GM18867 (cell line): Measurements from ENCODE around the gene ARMH1.

Experiments used
- ATAC-seq: cut with Tn5 transposase; IDR thresholded peaks from one replicate; pipeline ENCODE4 v1.9.1; 2021; ENCODE audit warnings: mild to moderate bottlenecking, moderate library complexity; ENCODE audit not compliant: unreplicated experiment

The ARMH1 gene

GRCh38 chr1:44674113-44675000 lies at the start of gene ARMH1, which contains the start of gene TMEM53:
TSS of gene ARMH1 (plus strand) at chr1:44674714. CDS start at chr1:44689698, 14,984 bp downstream.
TSS of gene TMEM53 (minus strand) at chr1:44674481. CDS start at chr1:44674391, 90 bp downstream.
- peak; percentile 93 for ATAC-seq

GRCh38 chr1:44625348-44625747 lies 49.2 kb upstream of the ARMH1 start:
- no peak for ATAC-seq

DNA sequence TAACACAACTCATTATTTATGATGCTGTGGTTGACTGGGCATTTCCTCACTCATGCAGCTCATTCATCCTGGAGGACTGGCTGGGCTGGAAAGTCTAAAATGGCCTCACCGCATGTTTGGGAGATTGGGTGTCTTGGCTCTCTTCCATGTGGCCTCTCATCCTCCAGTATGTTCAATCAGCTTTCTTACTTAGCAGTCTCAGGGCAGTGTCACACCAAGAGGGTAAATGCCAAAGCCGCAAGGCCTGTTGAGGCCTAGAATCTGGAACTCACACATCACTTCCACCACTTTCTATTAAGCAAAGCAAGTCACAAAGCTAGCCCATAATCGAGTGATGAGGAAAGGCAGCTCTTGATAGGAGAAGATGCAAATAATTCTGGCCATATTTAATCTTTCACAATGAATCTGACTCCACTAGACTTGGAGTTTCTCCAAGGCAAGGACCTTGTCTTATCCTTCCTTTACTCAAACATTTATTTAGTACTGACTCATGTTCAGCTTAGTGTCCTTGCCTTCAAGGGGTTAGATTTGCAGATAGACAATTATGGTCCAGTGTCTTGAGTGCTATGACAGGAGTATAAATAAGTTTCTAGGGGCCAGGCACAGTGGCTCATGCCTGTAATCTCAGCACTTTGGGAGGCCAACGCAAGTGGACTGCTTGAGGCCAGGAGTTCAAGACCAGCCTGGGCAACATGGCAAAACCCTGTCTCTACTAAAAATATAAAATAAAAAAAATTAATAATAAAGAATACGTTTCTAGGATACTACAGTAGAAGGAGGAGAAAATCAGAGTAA lies 45.4 kb upstream of the ARMH1 start:
- ATAC-seq = no peak

GRCh38 chr1:44630116-44630515 lies 44.4 kb upstream of the ARMH1 start:
- ATAC-seq = no peak

DNA sequence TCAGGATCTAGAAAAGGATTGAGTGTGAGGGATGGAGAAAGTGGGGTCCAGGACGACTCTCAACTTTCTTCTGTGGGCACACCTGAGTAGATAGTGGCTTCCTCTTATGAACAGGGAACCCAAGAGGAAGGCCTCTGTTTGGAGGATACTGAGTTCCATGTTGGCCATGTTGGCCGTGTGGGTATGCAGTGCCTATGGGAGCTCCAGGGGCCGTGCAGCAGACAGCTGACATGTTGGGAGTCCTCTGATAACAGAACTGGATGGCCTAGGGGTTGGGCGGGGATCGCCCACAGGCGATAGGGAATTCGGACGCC lies 43.2 kb upstream of the ARMH1 start:
- ATAC-seq = no peak

GRCh38 chr1:44631647-44632539 lies 42.6 kb upstream of the ARMH1 start:
- ATAC-seq = peak; percentile 68

DNA sequence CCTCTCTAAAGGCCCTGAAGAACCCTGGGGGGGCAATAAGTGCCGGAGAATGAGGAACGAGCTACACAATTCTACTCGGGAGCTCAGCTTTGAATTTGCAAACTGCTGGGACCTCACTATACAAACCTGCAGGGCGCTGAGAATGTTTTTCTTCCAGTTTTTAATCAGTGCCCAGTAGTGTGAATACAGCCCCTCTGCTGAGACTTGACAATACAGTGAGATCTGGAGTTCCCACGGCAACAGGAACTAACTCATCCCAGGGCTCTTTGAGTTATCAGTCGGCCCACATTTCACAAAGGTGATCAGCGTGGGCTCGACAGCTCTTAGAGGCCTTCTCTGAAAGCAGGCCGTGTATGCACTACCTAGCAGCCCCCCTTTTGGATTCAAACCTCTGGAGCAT lies 41.9 kb upstream of the ARMH1 start:
- ATAC-seq = no peak

GRCh38 chr1:44634606-44635189 lies 39.8 kb upstream of the ARMH1 start:
- no peak for ATAC-seq

DNA sequence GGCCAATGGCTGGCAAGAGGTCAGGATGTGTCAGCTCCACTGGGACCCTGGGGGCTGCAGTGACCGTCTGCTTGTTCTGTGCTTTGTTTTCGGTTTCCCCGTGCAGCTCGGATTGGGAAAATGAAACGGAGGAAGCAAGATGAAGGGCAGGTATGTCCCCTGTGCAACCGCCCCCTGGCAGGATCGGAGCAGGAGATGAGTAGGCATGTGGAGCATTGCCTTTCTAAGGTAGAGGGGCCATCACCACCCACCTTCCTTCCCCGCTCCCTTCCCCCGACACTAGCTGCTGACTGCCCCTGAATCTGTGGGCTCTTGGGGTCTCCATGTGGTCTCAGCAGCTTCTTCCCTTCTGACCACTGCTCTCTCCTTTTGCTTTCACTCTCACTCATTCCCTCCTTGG lies 39.1 kb upstream of the ARMH1 start:
- no peak for ATAC-seq

- ATAC-seq = no peak
Observed at GRCh38 chr1:44636083-44636687, 38.3 kb upstream of the ARMH1 start.

DNA sequence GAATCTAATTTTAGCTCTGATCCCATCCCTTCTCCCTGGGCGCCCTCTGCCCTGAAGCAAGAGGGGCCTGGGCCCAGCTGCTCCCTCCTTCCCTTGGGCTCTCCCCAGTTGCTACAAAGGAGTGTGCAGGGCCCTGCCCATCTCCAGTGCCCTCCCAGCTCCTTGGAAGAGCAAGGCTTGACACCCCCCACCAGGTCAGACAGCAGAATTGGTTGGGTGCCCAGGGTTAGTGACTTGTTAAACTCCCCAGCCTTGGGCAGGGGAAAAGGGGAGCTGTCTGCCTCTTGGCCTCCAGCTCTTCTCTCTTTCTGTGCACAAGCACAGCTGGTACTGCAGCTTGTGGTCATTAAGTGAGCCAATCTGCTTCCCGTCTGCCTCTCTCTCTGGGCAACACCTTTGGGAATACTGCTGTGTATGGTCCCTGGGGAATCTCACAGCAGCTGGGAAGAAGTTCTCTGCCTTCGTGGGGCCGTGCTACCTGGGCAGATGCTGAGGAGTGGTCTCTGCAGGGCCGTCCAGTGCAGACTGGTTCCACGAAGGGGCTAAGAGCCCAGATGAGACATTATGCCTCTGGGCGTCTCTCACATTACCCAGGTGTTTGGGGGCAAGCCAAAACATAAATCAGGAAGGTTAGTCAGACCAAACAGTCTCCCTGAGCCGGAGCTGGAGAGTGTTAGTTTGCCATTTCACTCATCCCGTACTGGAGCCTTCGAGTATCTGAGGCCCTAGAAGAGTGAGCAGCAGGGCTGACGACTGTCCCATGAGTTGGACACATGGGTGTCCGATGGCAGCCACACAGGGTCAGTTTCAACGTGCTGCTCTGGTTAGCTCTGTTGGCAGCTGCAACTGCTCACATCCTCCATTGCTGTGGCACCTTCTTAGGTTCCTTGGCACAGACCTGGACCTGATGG lies 37.6 kb upstream of the ARMH1 start:
- no peak for ATAC-seq

DNA sequence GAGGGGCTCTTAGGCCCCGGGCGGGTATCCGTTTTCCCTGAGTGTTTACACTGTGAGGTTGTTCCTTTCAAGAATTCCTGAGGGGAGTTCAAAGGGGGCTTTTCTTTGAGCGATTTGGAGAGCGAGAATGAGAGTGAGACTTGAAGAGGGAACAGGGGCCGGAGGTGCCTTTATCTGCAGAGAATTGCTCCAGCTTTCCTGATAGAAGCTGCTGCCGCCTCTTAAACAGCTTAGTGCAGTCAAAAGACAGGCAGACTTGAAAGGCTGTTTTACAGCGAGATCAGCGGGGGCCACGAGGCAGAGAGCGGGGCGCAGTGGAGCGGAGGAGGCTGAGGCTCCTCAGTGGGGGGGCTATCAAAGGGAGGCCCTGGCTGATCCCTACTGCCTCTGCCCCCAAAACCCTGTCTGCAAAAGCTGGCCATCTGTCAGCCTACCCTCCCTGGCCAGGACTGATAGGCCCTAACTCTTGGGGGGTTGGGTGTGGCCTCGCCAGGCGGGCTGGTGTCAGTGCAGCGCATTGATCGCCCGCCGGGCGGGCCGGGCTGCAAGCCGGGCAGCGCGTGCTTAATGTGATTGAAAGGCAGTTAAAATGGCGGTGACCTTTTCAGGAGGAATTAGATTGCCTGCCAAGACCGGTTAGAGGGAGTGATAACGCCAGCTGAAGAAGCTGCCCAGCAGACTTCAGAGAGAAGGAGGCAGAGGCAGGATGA lies 36.7 kb upstream of the ARMH1 start:
- ATAC-seq = no peak

DNA sequence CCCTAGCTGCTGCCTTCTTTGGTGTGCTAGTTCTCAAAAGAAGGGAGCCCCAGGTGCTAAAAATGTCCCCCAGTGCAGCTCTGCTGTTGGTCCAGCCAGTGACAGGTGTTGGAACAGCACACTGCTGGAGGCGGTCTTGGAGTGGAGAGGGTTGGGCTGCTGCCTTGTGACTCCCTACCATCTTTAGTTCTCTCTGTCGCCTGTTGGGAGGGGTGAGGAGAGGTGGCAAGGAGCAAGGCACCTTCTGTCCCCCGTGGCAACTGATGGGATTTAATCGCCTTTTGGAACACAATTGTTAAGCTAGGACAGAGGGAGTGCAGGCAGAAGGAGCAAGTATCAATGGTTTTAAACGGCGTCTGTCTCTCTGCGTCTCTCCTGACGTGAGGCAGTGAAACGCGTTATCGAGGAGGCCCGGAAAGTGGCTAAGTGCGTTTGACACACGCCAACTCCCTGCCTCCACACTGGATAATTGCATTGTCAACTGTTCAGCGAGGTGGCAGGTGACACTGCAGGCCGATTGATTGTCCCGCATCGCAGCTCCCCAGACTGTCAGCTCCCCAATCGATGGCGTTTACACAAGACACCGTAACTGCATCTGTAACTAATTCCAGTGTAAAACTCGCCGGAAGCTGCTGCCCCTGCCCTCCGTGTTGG lies 34.2 kb upstream of the ARMH1 start:
- ATAC-seq = no peak

DNA sequence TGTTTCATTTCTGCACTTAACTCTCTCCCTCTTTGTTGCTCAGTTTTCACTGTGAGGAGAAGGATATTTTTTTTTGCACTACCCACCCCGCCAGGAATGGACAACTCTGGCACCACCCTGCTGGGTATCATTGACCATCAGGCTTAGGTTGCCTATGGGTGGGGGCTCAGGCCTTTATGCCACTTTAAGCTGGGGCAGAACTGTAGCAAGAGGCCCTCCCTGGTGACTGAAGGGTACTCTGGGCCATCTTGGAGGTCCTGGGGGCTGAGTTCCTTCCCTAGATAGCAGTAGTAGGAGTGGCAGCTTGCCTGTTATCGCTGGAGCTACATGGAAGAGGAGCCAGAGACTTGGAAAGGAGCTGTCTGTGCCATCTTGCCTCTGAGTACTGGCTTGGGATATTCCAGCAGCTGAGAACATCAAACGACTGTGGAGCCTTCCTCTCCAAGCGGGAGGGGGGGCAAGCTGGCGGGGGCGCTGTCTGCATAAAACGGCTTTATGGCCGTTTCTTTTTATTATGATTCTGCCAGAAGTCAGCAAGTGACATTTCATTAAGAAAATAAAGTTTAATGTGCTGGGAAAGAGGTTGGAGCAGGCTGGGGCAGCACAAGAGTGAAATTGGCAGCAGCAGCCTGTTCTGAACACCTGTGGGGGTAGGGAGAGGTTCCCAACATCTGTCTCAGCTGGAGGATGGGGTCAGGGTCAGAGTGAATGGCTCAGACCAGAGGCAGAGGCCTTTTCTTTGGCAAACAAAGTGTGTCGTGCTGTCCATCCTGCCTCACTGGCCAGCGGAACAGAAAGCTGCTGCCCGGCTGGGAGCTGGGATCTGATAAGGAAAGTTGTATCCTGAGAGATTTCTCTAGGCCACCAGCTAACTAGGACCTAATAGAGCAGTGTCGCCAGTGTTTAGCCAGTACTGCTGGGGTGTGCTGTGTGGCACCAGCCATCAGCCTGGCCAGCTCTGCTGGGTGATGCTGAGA lies 33.1 kb upstream of the ARMH1 start:
- no peak for ATAC-seq

DNA sequence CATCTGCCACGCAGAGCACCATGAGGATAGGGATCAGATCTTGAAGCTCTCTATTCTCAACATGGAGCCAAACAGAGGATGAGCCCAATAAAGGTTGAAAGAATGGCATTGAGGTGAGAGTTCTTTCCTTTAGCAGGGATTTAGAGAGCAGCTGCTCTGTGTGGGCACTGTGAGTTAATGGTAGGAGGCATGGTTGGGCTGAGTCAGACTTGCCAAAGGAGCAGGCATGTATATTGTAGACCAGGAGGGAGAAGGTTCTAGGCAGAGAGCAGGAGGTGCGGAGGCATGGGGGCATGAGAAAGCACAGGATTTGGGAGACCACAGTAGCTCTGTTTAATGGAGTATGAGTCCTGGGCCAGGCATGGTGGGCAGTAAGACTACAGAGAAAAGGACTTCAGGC lies 32.3 kb upstream of the ARMH1 start:
- ATAC-seq = no peak

GRCh38 chr1:44642925-44643324 lies 31.6 kb upstream of the ARMH1 start:
- ATAC-seq = no peak
